Adrenal gland (tissue), 12 donors: Measurements from ENCODE around the gene MYO18B. TPM values are rescaled to one million over a fixed set of nuclear protein-coding genes. Genes with fewer than 3 reads are reported as not detected.

Experiments used
- DNase-seq, 7 donors: peaks; one replicate each; pipeline ENCODE4 v3.0.0-alpha.2; 2019 to 2020
- H3K27ac ChIP-seq, 5 donors: fragments of 200-600 bp; sonication (generic) in 4 of 5; 1 replicate in 3 of 5; 2 replicates in 2 of 5; pipeline versions ENCODE4 v1.5.1 to v1.8.0; 2016 to 2020; ENCODE audit warnings: mild to moderate bottlenecking in 1 of 5
- H3K27me3 ChIP-seq: fragments of 200-600 bp; 2 replicates; pipeline ENCODE4 v1.8.0; 2021
- H3K36me3 ChIP-seq, 2 donors: fragments of 200-600 bp; replicated peaks in 1 of 2; 1 replicate in 1 of 2; 2 replicates in 1 of 2; pipeline versions ENCODE4 v1.5.1 to v1.8.0; 2018 to 2022
- H3K4me1 ChIP-seq, 2 donors: fragments of 200-600 bp; replicated peaks in 1 of 2; 1 replicate in 1 of 2; 2 replicates in 1 of 2; pipeline versions ENCODE4 v1.5.1 to v1.8.0; 2018 to 2021
- H3K4me3 ChIP-seq, 4 donors: fragments of 200-600 bp; sonication (generic) in 3 of 4; one replicate each; pipeline ENCODE4 v1.5.1; 2016 to 2018
- H3K9me3 ChIP-seq, 3 donors: fragments of 200-600 bp; sonication (generic) in 1 of 3; replicated peaks in 1 of 3; 1 replicate in 2 of 3; 2 replicates in 1 of 3; pipeline versions ENCODE4 v1.5.1 to v1.8.0; 2016 to 2021
- CTCF ChIP-seq, 6 experiments: fragments of 450-650 bp in 4 of 6; fragments of 200-600 bp in 2 of 6; sonication (generic) in 1 of 6; IDR thresholded peaks; 1 replicate in 5 of 6; 2 replicates in 1 of 6; pipeline versions ENCODE4 v1.5.1 to v1.8.0; 2016 to 2021; ENCODE audit warnings: antibody characterized with exemption in 6 of 6, mild to moderate bottlenecking in 2 of 6, moderate library complexity in 1 of 6
- POLR2A ChIP-seq, 2 donors: fragments of 450-650 bp; IDR thresholded peaks; one replicate each; pipeline ENCODE4 v1.6.1; 2017; ENCODE audit warnings: antibody characterized with exemption in 2 of 2, mild to moderate bottlenecking in 2 of 2, moderate library complexity in 1 of 2
- WGBS, 4 donors: extraction: QIAGEN DNeasy Blood & Tissue Kit in 2 of 4; methylation state at CpG; one replicate each; pipeline versions ENCODE4 v1.1.5 to v1.1.7; 2013 to 2017; 5-methylcytosine and 5-hydroxymethylcytosine counted together
- intact Hi-C, 2 donors: fragments of 100-400 bp; cut with DNase I; formaldehyde crosslinking; loops; one replicate each; pipeline versions ENCODE4 v1.14.1 to v1.15.0; 2022 to 2023
- polyA plus RNA-seq, 3 donors: library from polyadenylated mRNA; stranded (reverse); fragments of 200-250 nt in 2 of 3; fragments of 350-450 nt in 1 of 3; fragmentation: Illumina TruSeq in 1 of 3; extraction: RNeasy Lipid Tissue Mini Kit (QIAGEN cat#74804) in 1 of 3; gene quantifications; one replicate each; pipeline ENCODE4 v1.2.3, GENCODE V29; 2013 to 2014
- total RNA-seq, 9 donors: library from RNA; depleted of rRNA in 4 of 9; stranded (reverse); fragments of >200 nt in 4 of 9; fragments of 120-200 nt in 1 of 9; fragmentation: NEBNext Ultra II Directional in 1 of 9; extraction: Animal tissue kit (Norgen Biotek cat#: 25700) in 1 of 9; gene quantifications; one replicate each; pipeline versions ENCODE4 v1.1.0 to v1.2.4, GENCODE V29; 2013 to 2023
- donor health status: healthy with polysubstance abuse.
- donor health status: Bipolar disorder and iron deficiency.
- donor health status: DM: yes; HTN: yes; CAD: no.
- donor health status: DM: no; HTN: no; CAD: no.
- donor health status: DM: no; HTN: no; CAD: no.
- donor health status: DM: yes; HTN: yes; CAD: no.

MYO18B gene
- total and polyA plus RNA-seq, 12 donors = 0.08 to 1.1 (median 0.18) TPM

DNA sequence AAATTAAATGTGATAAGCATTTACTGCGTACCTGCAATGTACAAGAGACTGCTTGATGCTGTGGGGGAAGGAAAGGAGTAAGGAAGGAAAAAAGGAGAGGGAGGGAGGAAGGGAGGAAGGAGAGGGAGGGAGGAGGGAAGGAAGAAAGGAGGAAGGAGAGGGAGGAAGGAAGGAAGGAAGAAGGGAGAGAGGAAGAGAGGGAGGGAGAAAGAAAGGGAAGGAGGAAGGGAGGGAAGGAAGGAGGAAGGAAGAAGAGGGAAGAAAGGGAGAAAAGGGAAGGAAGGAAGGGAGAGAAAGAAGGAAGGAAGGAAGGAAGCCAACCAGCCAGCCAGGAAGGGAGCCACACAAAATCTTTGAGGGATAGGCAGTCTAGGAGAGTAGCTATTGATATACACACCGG is 44.0 kb upstream of the MYO18B start:
- no peaks in the 10 kb centered on the region for H3K36me3 ChIP-seq
- no peaks in the 10 kb centered on the region for H3K27me3 ChIP-seq
- WGBS, 4 donors = 88 to 94% (median 93%) methylated on average over 2 of the region's 2 CpGs
- intact Hi-C loops = no loop called here
- H3K9me3 ChIP-seq = no peaks in the 10 kb centered on the region
- no peak for DNase-seq
- TF ChIP-seq CTCF (IDR thresholded peaks at IDR 0.05) (no peak), POLR2A (IDR thresholded peaks at IDR 0.05) (no peak)
- peaks cover 0 to 18% of the 10 kb centered on the region in 2 donors for H3K4me1 ChIP-seq
- no peak overlapping the region for H3K4me3 ChIP-seq
- no peak overlapping the region for H3K27ac ChIP-seq

DNA sequence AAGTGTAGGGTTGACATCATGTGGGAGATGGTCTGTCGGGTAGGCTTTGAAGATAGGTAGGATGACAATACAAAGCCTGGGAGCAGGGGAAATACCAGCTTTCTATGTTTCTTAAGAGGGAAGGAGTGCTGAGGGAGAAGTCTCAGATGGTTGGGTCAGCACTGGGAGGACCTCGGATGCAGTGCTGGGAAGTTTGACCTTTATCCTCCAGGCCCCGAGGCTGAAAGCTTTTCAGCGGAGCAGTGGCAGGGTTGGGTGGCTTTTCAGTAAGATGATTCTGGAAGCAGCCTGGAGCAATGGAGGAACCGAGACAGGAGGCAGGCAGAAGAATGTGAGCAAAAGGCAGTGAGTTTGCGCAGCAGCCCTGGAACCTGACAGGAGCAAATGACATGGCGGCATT is 43.5 kb upstream of the MYO18B start:
- H3K27me3 ChIP-seq = no peaks in the 10 kb centered on the region
- intact Hi-C loops = no loop called here
- peaks cover 0 to 18% of the 10 kb centered on the region in 2 donors for H3K4me1 ChIP-seq
- no peak overlapping the region for H3K4me3 ChIP-seq
- TF ChIP-seq POLR2A (IDR thresholded peaks at IDR 0.05) (no peak), CTCF (IDR thresholded peaks at IDR 0.05) (no peak)
- no peaks in the 10 kb centered on the region for H3K36me3 ChIP-seq
- no peak for DNase-seq
- 85 to 95% (median 95%) methylated on average over 7 of the region's 7 CpGs for WGBS, 4 donors
- no peaks in the 10 kb centered on the region for H3K9me3 ChIP-seq
- H3K27ac ChIP-seq = no peak overlapping the region

GRCh38 chr22:25698978-25699377 is 43.0 kb upstream of the MYO18B start:
- H3K9me3 ChIP-seq = no peaks in the 10 kb centered on the region
- TF ChIP-seq CTCF (IDR thresholded peaks at IDR 0.05) = no peak
- TF ChIP-seq POLR2A (IDR thresholded peaks at IDR 0.05) = no peak
- WGBS, 4 donors = 93 to 96% (median 94%) methylated on average over 6 of the region's 6 CpGs
- DNase-seq = no peak
- intact Hi-C loops = no loop called here
- no peak overlapping the region for H3K4me3 ChIP-seq
- no peaks in the 10 kb centered on the region for H3K27me3 ChIP-seq
- H3K4me1 ChIP-seq = peaks cover 0 to 18% of the 10 kb centered on the region in 2 donors
- H3K36me3 ChIP-seq = no peaks in the 10 kb centered on the region
- H3K27ac ChIP-seq = no peak overlapping the region

DNA sequence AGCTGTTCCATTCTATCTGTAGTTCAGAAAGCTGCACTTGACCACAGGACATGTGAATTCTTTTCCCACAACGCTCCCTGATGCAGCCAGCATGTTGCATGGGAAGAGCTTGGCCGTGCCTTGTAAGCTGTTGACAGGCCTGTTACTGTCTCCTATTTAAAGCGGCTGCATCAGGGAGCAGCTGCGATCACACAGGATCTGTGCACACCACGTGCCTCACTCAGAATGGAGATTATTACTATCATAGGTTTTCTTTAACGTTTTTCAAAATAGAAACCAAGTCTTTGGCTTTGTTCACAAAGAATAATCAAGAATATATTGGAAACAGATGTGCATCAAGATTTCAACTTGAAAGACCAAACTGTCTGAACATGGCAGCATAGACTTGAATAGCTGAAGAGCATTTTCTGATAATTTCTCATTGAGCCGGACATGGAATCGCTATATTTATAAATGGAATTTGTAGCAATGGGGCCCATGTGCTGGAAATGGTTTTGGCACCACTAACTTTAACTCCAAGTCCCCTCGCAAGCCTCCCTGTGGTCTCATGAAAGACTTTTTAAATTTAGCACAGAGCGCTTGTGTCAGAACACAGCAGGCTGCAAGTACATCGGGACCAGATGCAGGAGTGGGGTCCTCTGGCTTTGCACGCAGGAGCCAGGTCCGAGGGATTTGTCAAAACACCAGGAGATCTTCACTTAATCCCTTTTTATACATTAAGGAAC is 40.8 kb upstream of the MYO18B start:
- peaks cover 0 to 3% of the 10 kb centered on the region in 2 donors for H3K36me3 ChIP-seq
- WGBS, 4 donors = 67 to 79% (median 74%) methylated on average over 12 to 13 of the region's 13 CpGs
- no peak overlapping the region for H3K27ac ChIP-seq
- TF ChIP-seq CTCF (IDR thresholded peaks at IDR 0.05) (no peak), POLR2A (IDR thresholded peaks at IDR 0.05) (no peak)
- peaks cover 0 to 18% of the 10 kb centered on the region in 2 donors for H3K4me1 ChIP-seq
- DNase-seq = no peak
- H3K27me3 ChIP-seq = no peaks in the 10 kb centered on the region
- no peak overlapping the region for H3K4me3 ChIP-seq
- H3K9me3 ChIP-seq = no peaks in the 10 kb centered on the region
- intact Hi-C loops = loop anchor here (5.0 to 10.0 kb wide), 2 partner anchors 136 to 239 kb away; partner anchors contain the start of gene GRK3 (in 1 of the 2)
